MM.1S (cell line): ENCODE results near the gene RTN4RL1.

Experiments
- DNase-seq: peaks from one replicate; pipeline ENCODE4 v3.0.0-alpha.2; 2015
- H2AFZ ChIP-seq: fragments of 300-600 bp; sonication (generic); 2 replicates; pipeline ENCODE4 v1.6.0; 2016; ENCODE audit warnings: antibody characterized with exemption, low read length
- H3F3A ChIP-seq: fragments of 300-600 bp; sonication (generic); 2 replicates; pipeline ENCODE4 v1.6.1; 2016; ENCODE audit warnings: mild to moderate bottlenecking, antibody characterized with exemption, low read length, moderate library complexity, mixed read lengths; ENCODE audit not compliant: insufficient read depth
- H3K27ac ChIP-seq: fragments of 300-600 bp; sonication (generic); 2 replicates; pipeline ENCODE4 v1.5.1; 2016; ENCODE audit warnings: mild to moderate bottlenecking, low read length
- H3K27me3 ChIP-seq: fragments of 300-600 bp; sonication (generic); replicated peaks from 2 replicates; pipeline ENCODE4 v1.6.0; 2016; ENCODE audit warnings: low read length; ENCODE audit not compliant: insufficient read depth
- H3K36me3 ChIP-seq: fragments of 300-600 bp; sonication (generic); replicated peaks from 2 replicates; pipeline ENCODE4 v1.6.1; 2016; ENCODE audit warnings: mild to moderate bottlenecking, low read length, mixed read lengths; ENCODE audit not compliant: insufficient read depth
- H3K4me1 ChIP-seq: fragments of 300-600 bp; sonication (generic); 2 replicates; pipeline ENCODE4 v1.6.1; 2016; ENCODE audit warnings: low read length, mixed read lengths
- H3K4me2 ChIP-seq: fragments of 300-600 bp; sonication (generic); 2 replicates; pipeline ENCODE4 v1.6.0; 2016; ENCODE audit warnings: low read depth, low read length
- H3K4me3 ChIP-seq: fragments of 300-600 bp; sonication (generic); 2 replicates; pipeline ENCODE4 v1.5.1; 2016; ENCODE audit warnings: low read length, mixed read lengths
- H3K79me2 ChIP-seq: fragments of 300-600 bp; sonication (generic); 2 replicates; pipeline ENCODE4 v1.6.1; 2016; ENCODE audit warnings: mixed run types, low read length, mixed read lengths
- H3K9ac ChIP-seq: fragments of 300-600 bp; sonication (generic); 2 replicates; pipeline ENCODE4 v1.6.1; 2016; ENCODE audit warnings: low read length, mixed read lengths
- H3K9me2 ChIP-seq: fragments of 300-600 bp; sonication (generic); replicated peaks from 2 replicates; pipeline ENCODE4 v1.6.1; 2016; ENCODE audit warnings: mild to moderate bottlenecking, low read length, mixed read lengths; ENCODE audit not compliant: insufficient read depth
- H3K9me3 ChIP-seq: fragments of 300-600 bp; sonication (generic); replicated peaks from 2 replicates; pipeline ENCODE4 v1.6.1; 2016; ENCODE audit warnings: mild to moderate bottlenecking, low read length, mixed read lengths; ENCODE audit not compliant: insufficient read depth
- H4K20me1 ChIP-seq: fragments of 300-600 bp; sonication (generic); 2 replicates; pipeline ENCODE4 v1.6.1; 2016; ENCODE audit warnings: mild to moderate bottlenecking, low read length, moderate library complexity, mixed read lengths; ENCODE audit not compliant: insufficient read depth
- EZH2 ChIP-seq: fragments of 300-600 bp; sonication (generic); optimal IDR thresholded peaks from 2 replicates; pipeline ENCODE3; 2017; ENCODE audit warnings: low read depth, mild to moderate bottlenecking, antibody characterized with exemption, low read length, mixed read lengths
- EZH2phosphoT487 ChIP-seq: fragments of 300-600 bp; sonication (generic); IDR thresholded peaks from 2 replicates; pipeline ENCODE4 v1.6.1; 2018; ENCODE audit warnings: antibody characterized with exemption, low read length
- TF ChIP-seq, protein P1 (sequence below): fragments of 300-600 bp; sonication (generic); IDR thresholded peaks from 2 replicates; pipeline ENCODE4 v1.5.1; 2016; ENCODE audit warnings: antibody characterized with exemption, low read length, mixed read lengths

Gene RTN4RL1

DNA sequence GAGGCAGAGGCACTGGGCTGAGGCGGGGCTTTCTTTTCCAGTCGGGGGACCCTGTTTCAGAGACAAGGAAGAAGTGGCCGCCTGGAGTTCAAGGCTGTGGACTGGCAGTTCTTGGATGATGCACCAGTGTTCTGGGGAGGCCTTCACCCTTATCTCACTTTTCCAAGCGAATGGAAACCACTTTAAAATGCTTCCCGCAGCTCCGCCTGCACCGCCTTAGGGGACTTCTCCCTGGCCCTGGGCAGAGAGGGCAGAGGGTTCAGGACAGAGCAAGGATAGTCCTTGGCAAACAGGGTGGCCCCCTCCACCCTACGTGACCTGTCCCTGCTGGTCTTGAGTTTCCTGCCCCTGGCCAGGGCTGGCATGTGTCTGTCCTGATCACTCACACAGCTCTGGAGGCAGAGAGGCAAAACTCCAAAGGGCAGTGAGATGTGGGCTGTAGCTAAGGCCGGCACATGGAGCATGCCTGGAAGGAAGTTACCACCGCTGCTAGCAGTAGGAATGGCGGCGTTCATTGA is 20.6 kb downstream of the RTN4RL1 start:
- H3K9me3 ChIP-seq: no peaks in the 10 kb centered on the region
- peaks cover 7% of the 10 kb centered on the region; the same call in 1 of the 2 replicates for H3K4me1 ChIP-seq
- no peak overlapping the region for H3K9ac ChIP-seq
- no peak overlapping the region for H3K4me2 ChIP-seq
- no peaks in the 10 kb centered on the region for H3K79me2 ChIP-seq
- no peak overlapping the region for H3K4me3 ChIP-seq
- H2AFZ ChIP-seq: no peak overlapping the region
- H3F3A ChIP-seq: no peaks in the 10 kb centered on the region
- TF ChIP-seq EZH2phosphoT487 (no peak), EZH2 (no peak)
- TF ChIP-seq, protein P1, sequence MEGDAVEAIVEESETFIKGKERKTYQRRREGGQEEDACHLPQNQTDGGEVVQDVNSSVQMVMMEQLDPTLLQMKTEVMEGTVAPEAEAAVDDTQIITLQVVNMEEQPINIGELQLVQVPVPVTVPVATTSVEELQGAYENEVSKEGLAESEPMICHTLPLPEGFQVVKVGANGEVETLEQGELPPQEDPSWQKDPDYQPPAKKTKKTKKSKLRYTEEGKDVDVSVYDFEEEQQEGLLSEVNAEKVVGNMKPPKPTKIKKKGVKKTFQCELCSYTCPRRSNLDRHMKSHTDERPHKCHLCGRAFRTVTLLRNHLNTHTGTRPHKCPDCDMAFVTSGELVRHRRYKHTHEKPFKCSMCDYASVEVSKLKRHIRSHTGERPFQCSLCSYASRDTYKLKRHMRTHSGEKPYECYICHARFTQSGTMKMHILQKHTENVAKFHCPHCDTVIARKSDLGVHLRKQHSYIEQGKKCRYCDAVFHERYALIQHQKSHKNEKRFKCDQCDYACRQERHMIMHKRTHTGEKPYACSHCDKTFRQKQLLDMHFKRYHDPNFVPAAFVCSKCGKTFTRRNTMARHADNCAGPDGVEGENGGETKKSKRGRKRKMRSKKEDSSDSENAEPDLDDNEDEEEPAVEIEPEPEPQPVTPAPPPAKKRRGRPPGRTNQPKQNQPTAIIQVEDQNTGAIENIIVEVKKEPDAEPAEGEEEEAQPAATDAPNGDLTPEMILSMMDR: no peak
- no peak overlapping the region for H3K27ac ChIP-seq
- no peaks in the 10 kb centered on the region for H3K36me3 ChIP-seq
- peaks cover 54% of the 10 kb centered on the region for H3K27me3 ChIP-seq
- H3K9me2 ChIP-seq: no peaks in the 10 kb centered on the region
- no peaks in the 10 kb centered on the region for H4K20me1 ChIP-seq
- DNase-seq: no peak

DNA sequence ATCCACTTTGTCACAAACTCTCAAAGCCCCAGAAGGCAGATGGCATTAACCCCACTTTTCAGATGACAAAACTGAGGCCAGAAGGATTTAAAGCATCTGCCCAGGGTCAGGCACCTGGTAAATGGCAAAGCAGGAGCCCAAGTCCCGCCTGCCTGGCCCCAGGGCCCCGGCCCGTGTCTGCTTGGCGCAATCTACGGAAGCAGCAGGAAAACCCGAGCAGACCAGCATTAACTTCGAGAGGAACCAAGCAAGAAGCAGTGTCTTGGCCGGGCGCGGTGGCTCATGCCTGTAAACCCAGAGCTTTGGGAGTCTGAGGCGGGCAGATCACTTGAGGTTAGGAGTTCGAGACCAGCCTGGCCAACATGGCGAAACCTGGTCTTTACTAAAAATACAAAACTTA is 21.6 kb downstream of the RTN4RL1 start:
- H4K20me1 ChIP-seq: no peaks in the 10 kb centered on the region
- no peaks in the 10 kb centered on the region for H3K9me3 ChIP-seq
- peaks cover 49% of the 10 kb centered on the region for H3K27me3 ChIP-seq
- H3K4me2 ChIP-seq: no peak overlapping the region
- DNase-seq: no peak
- no peaks in the 10 kb centered on the region for H3F3A ChIP-seq
- H3K36me3 ChIP-seq: no peaks in the 10 kb centered on the region
- H3K27ac ChIP-seq: no peak overlapping the region
- H2AFZ ChIP-seq: no peak overlapping the region
- H3K4me1 ChIP-seq: peaks cover 8% of the 10 kb centered on the region; the same call in 1 of the 2 replicates
- no peak overlapping the region for H3K9ac ChIP-seq
- no peak overlapping the region for H3K4me3 ChIP-seq
- TF ChIP-seq, protein P1: no peak
- no peak for TF ChIP-seq EZH2
- no peak for TF ChIP-seq EZH2phosphoT487
- H3K9me2 ChIP-seq: no peaks in the 10 kb centered on the region
- H3K79me2 ChIP-seq: no peaks in the 10 kb centered on the region

DNA sequence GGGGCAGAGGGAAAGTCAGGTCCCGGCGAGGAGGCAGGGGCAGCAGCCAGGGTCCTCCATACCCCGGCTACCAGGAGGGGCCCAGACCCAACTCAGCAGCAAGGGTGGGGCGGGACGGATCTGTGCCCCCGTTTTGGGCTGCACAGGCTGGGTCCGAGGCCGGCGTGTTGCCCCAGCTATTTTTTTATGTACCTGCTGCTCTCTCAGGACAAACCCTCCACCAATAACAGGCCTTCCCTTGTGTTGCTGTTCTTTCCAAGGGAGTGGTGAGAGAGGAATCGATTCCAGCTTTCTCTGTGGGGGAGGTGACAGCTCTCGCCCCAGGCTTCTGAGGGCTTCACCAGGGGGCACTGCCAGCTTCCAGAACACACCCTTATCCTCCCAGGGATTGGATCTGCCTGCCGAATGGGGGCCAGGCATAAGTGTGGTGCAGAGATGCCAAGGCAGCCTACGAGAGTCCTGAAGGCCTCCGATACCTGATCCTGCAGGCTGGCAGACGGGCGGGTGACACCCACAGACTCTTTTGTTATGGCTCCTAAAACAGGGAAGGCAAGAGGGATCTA is 22.3 kb downstream of the RTN4RL1 start:
- Histone ChIP-seq H3K9me3 (no peaks in the 10 kb centered on the region), H3K9me2 (no peaks in the 10 kb centered on the region), H3K27ac (no peak overlapping the region), H3K79me2 (no peaks in the 10 kb centered on the region), H3F3A (no peaks in the 10 kb centered on the region), H3K4me3 (no peak overlapping the region), H3K27me3 (peaks cover 42% of the 10 kb centered on the region), H4K20me1 (no peaks in the 10 kb centered on the region), H2AFZ (no peak overlapping the region), H3K9ac (no peak overlapping the region), H3K36me3 (no peaks in the 10 kb centered on the region), H3K4me2 (no peak overlapping the region), H3K4me1 (peaks cover 8% of the 10 kb centered on the region; the same call in 1 of the 2 replicates)
- TF ChIP-seq, protein P1: no peak
- TF ChIP-seq EZH2phosphoT487: no peak
- no peak for TF ChIP-seq EZH2
- DNase-seq: no peak
